BJ (cell line): ENCODE results near the gene APMAP. TPM values are rescaled to one million over a fixed set of nuclear protein-coding genes. Genes with fewer than 3 reads are reported as not detected.
A peak's percentile ranks its signal among the peaks of the same experiment; 100 is the strongest.

Experiments used
- CTCF ChIA-PET: fragments of 350-600 bp; formaldehyde crosslinking; extraction: SDS; loops from one replicate; lab custom pipeline; 2021; ENCODE audit warnings: antibody characterized with exemption, inconsistent platforms; lab: Yijun Ruan, JAX
- POLR2A ChIA-PET: fragments of 300-600 bp; sonication (Branson Sonifier 250); formaldehyde crosslinking; extraction: SDS; loops from one replicate; lab custom pipeline; 2021; ENCODE audit warnings: antibody characterized with exemption; lab: Charles Lee
- DNase-seq: peaks from one replicate; pipeline ENCODE4 v3.0.0-alpha.2; 2011; ENCODE audit warnings: low read depth
- H3K27me3 ChIP-seq: 2 replicates; pipeline ENCODE4 v1.6.0; 2011; ENCODE audit warnings: low read length; ENCODE audit not compliant: control insufficient read depth, insufficient read depth
- H3K36me3 ChIP-seq: 2 replicates; pipeline ENCODE4 v1.5.1; 2011; ENCODE audit warnings: low read length; ENCODE audit not compliant: control insufficient read depth, insufficient read depth
- H3K4me3 ChIP-seq: 2 replicates; pipeline ENCODE4 v1.5.1; 2011; ENCODE audit warnings: low read depth, mild to moderate bottlenecking, control low read depth, low read length
- CTCF ChIP-seq: IDR thresholded peaks from 2 replicates; pipeline ENCODE4 v1.5.1; 2011; ENCODE audit warnings: low read depth, mild to moderate bottlenecking, control low read depth, inconsistent platforms, low read length, moderate library complexity; ENCODE audit not compliant: insufficient read depth
- polyA plus RNA-seq: library from polyadenylated mRNA; depleted of rRNA; stranded (reverse); fragments of >200 nt; gene quantifications from 2 replicates; pipeline ENCODE4 v1.2.3, GENCODE V29; 2011

APMAP gene
- polyA plus RNA-seq, 1 experiment: 75.8 TPM

DNA sequence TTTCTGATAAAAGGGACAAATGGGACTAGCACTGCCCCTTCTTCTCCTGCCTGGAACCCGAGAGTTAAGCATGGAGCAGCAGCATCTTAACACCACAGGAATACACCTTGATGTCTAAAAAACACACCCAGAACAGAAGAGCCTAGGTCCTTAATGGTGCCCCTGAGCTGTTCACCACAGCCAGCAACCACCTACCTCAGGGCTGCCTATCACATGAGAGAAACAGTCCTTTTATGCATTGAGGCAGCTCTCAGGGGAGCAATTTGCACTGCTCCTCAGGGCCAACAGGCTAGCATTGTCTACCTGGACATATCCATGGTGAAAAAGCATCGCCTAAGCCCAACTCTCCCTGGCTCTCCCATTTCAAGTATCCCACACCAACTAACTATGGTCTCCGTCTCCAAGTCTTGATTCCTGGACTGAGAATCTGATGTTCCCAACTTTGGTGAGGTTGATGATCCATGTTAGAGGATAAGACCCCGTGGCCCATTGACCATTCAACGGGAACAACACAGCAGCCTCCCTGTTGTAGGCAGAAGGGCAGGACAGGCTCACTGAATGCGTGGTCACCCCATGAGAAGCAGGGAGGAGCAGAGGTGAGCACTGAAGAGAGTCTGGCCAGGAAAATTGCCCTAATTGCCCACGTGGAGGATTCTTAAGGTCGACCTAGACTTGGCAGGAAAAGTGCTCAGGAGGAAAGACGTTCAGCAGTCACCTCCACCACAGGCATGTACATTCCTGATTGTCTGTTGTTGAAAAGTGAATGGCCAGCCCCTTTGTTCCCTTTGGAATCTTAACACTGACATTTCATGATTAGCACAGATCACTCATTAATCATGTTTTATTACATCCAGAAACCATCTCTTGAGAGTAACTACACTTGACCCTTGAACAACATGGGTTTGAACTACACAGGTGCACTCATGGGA lies 4.2 kb upstream of the APMAP start:
- 0 out of 2 replicates have a peak, but pooled peaks cover 4% of the 10 kb centered on the region for H3K27me3 ChIP-seq
- no peak for DNase-seq
- ChIA-PET POLR2A (no interaction called here), CTCF (interaction anchor here (0.8 to 5.8 kb wide), 10 partner anchors 35 to 402 kb away, joined by 3 to 216 read pairs (median 6); no protein-coding TSS in a partner anchor)
- H3K36me3 ChIP-seq: no peaks in the 10 kb centered on the region
- H3K4me3 ChIP-seq: no peak overlapping the region
- TF ChIP-seq CTCF: no peak

DNA sequence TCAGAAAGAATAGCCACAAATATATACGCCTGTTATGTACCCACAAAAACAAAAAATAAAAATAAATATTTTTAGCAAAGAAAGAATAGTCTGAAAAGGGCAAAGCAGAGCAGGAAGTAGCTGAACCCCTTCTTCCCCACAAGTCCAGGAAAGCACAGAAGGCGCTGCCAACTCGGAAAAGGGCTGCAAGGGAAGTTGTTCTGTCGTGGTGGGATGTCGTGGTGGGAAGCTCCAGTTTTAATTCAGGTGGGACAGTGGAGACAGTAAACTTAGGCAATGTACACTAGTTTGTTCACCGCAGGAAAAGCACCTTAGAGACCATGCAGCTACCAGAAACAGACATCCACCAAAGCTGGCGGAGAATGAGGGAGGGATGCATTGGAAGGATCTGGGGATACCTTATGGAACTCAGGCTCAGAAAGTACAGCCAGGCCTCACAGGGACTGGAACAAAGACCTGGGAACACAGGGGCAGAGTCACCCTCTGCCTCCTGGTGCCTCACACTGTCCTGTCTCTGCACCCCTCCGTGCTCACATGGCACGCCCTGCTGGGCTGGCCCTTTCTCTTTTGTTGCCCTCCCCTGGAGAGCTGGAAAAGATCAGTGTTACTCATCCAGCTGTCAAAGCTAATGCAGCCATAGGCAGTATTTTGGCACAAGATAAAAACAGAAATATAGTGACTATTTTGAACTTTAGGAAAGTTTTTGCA lies 3.3 kb upstream of the APMAP start:
- H3K36me3 ChIP-seq: no peaks in the 10 kb centered on the region
- DNase-seq: no peak
- 0 out of 2 replicates have a peak, but pooled peaks cover 4% of the 10 kb centered on the region for H3K27me3 ChIP-seq
- ChIA-PET CTCF (interaction anchor here (0.8 to 5.8 kb wide), 21 partner anchors 8 to 402 kb away, joined by 3 to 216 read pairs (median 4); no protein-coding TSS in a partner anchor), POLR2A (no interaction called here)
- H3K4me3 ChIP-seq: no peak overlapping the region
- TF ChIP-seq CTCF: no peak

- peak; percentile 91 for TF ChIP-seq CTCF
- no peak for DNase-seq
- POLR2A ChIA-PET: no interaction called here
- Histone ChIP-seq H3K36me3 (no peaks in the 10 kb centered on the region), H3K27me3 (0 out of 2 replicates have a peak, but pooled peaks cover 4% of the 10 kb centered on the region), H3K4me3 (no peak overlapping the region)
- CTCF ChIA-PET: interaction anchor here (0.6 to 5.8 kb wide), 30 partner anchors 9 to 723 kb away, joined by 3 to 216 read pairs (median 4); no protein-coding TSS in a partner anchor
Observed at GRCh38 chr20:24994470-24995368, 2.2 kb upstream of the APMAP start.

DNA sequence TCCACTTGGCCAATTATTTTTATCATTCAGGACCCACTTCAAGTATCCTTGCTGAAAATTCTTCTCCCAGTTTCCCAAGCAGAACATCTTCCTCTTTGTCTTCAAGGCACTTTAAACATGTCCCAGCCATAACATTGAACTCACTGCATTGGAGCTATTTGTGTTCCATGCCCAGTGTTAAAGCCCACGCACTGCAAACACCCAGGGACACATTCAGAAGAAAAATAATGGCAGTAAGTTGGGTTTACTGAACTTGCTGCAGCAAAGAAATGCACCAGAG lies 1.6 kb upstream of the APMAP start:
- ChIA-PET POLR2A (no interaction called here), CTCF (interaction anchor here (0.6 to 5.8 kb wide), 23 partner anchors 11 to 722 kb away, joined by 3 to 216 read pairs (median 4); no protein-coding TSS in a partner anchor)
- H3K27me3 ChIP-seq: 0 out of 2 replicates have a peak, but pooled peaks cover 4% of the 10 kb centered on the region
- H3K36me3 ChIP-seq: no peaks in the 10 kb centered on the region
- TF ChIP-seq CTCF: no peak
- no peak overlapping the region for H3K4me3 ChIP-seq
- no peak for DNase-seq
